ENCODE measurements around the gene RAPGEF4. TPM values are rescaled to one million over a fixed set of nuclear protein-coding genes. Genes with fewer than 3 reads are reported as not detected.

RAPGEF4 gene
- total and polyA plus RNA-seq, 2 of the 13 experiments (the other 11 are each of a cell fraction or from before 2014, with no cell fraction given) = 0.78 to 0.91 TPM

DNA sequence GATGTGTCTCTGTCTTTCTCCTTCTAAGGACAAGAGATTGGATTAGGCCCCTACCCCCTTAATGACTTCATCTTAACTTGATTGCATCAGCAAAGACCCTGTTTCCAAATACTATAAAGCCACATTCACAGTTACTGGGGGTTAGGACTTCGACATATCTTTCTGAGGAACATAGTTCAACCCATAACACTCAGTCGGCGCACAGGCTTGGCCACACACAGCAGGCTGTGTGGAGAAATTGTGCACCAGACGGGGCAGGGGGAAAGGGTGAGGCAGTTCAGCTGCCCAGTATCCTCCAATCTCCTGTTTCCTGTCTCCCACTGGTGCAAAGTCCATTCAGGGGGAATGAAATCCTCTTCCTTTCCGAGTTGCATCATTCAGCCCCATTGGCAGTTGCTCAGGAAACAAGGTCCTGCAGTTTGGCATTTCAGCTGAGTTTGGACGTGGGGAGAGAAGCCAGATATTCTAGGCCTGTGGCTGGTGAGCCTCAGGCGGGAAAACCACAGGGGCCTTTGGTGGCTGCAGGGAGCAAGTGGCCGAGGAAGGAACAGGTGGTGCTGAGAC, 9.4 kb upstream of the RAPGEF4 start (continued):
- 0 out of 2 replicates have a peak, but pooled peaks have one; percentile 53 for TF ChIP-seq ZNF280D (CRISPR knock-in tag; IDR thresholded peaks at IDR 0.05)
- peak; percentile 82 for TF ChIP-seq HOXA3 (CRISPR knock-in tag; IDR thresholded peaks at IDR 0.05)
- TF ChIP-seq ZNF160 (CRISPR knock-in tag; IDR thresholded peaks at IDR 0.05) = no peak
- TF ChIP-seq ZNF331 (CRISPR knock-in tag; IDR thresholded peaks at IDR 0.05) = peak; percentile 94
- 0 out of 2 replicates have a peak, but pooled peaks have one; percentile 35 for TF ChIP-seq ZFP1 (CRISPR knock-in tag; IDR thresholded peaks at IDR 0.05)
- peak; percentile 91 for TF ChIP-seq KAT8 (CRISPR knock-in tag; IDR thresholded peaks at IDR 0.05)
- 0 out of 2 replicates have a peak, but pooled peaks have one; percentile 37 for TF ChIP-seq ZNF770 (CRISPR knock-in tag; IDR thresholded peaks at IDR 0.05)
- TF ChIP-seq ATF3 (CRISPR knock-in tag; IDR thresholded peaks at IDR 0.05) = peak; percentile 95
- 0 out of 2 replicates have a peak, but pooled peaks have one; percentile 35 for TF ChIP-seq ZNF24 (IDR thresholded peaks at IDR 0.05)
- TF ChIP-seq RERE (CRISPR knock-in tag; IDR thresholded peaks at IDR 0.05; ENCODE audit: low read depth) = peak; percentile 55; the same call in 1 of the 2 replicates
- TF ChIP-seq HES4 (CRISPR knock-in tag; IDR thresholded peaks at IDR 0.05; ENCODE audit: borderline replicate concordance) = no peak

All from HepG2 (cell line).